ENCODE measurements around the gene RNU6-7. TPM values are rescaled to one million over a fixed set of nuclear protein-coding genes. Genes with fewer than 3 reads are reported as not detected.

Gene RNU6-7
- total RNA-seq, 5 donors from 2014 or later (not counting 1 experiment from before 2014, with no cell fraction given): not detected

GRCh38 chr14:32209471-32209870 is 7.6 kb downstream of the RNU6-7 start:
- peaks cover 0 to 2% of the 10 kb centered on the region in 2 experiments for H3K27me3 ChIP-seq (replicated peaks in 1 of 2; ENCODE audit: control insufficient read depth in 2 of 2, extremely low read depth in 1 of 2, insufficient read depth in 2 of 2, low read length in 1 of 2)
- ChIA-PET CTCF (interaction anchor here in 1 of 2 donors (1.1 kb wide), 1 partner anchor 283 kb away, joined by 3 read pairs; no protein-coding TSS in a partner anchor), POLR2A (no interaction called here)
- H3K4me1 ChIP-seq (ENCODE audit: control insufficient read depth in 1 of 2, extremely low read depth in 1 of 2, insufficient read depth in 2 of 2, low read length in 2 of 2): no peaks in the 10 kb centered on the region
- H3K9me3 ChIP-seq: no peaks in the 10 kb centered on the region
- H3K27me3 Mint-ChIP-seq: peaks cover 0 to 1% of the 10 kb centered on the region in 2 donors
- H3K9me3 Mint-ChIP-seq: no peaks in the 10 kb centered on the region
- no peak for ATAC-seq (replicated peaks in 1 of 4)
- H3K4me3 Mint-ChIP-seq: no peak overlapping the region
- no peak for DNase-seq
- H3K36me3 Mint-ChIP-seq: no peaks in the 10 kb centered on the region
- H3K36me3 ChIP-seq (ENCODE audit: control insufficient read depth in 2 of 2, extremely low read depth in 1 of 2, insufficient read depth in 1 of 2, low read length in 1 of 2): no peaks in the 10 kb centered on the region
- H3K27ac ChIP-seq (ENCODE audit: low read length): no peak overlapping the region
- H3K27ac Mint-ChIP-seq: no peak overlapping the region
- peaks cover 1 to 8% (median 4%) of the 10 kb centered on the region in 3 donors for H3K4me1 Mint-ChIP-seq
- H3K4me3 ChIP-seq (ENCODE audit: control insufficient read depth in 1 of 2, extremely low read depth in 1 of 2, low read length in 1 of 2): no peak overlapping the region

- Mint-ChIP-seq H3K4me3 (no peak overlapping the region), H3K9me3 (no peaks in the 10 kb centered on the region), H3K4me1 (peaks cover 0 to 5% (median 0%) of the 10 kb centered on the region in 3 donors), H3K27ac (no peak overlapping the region), H3K36me3 (no peaks in the 10 kb centered on the region), H3K27me3 (peaks cover 0 to 1% of the 10 kb centered on the region in 2 donors)
- H3K27me3 ChIP-seq (replicated peaks in 1 of 2; ENCODE audit: control insufficient read depth in 2 of 2, extremely low read depth in 1 of 2, insufficient read depth in 2 of 2, low read length in 1 of 2): peaks cover 0 to 2% of the 10 kb centered on the region in 2 experiments
- no peak overlapping the region for H3K27ac ChIP-seq (ENCODE audit: low read length)
- DNase-seq (no peak), ATAC-seq (replicated peaks in 1 of 4) (no peak)
- H3K36me3 ChIP-seq (ENCODE audit: control insufficient read depth in 2 of 2, extremely low read depth in 1 of 2, insufficient read depth in 1 of 2, low read length in 1 of 2): no peaks in the 10 kb centered on the region
- H3K4me3 ChIP-seq (ENCODE audit: control insufficient read depth in 1 of 2, extremely low read depth in 1 of 2, low read length in 1 of 2): no peak overlapping the region
- H3K4me1 ChIP-seq (ENCODE audit: control insufficient read depth in 1 of 2, extremely low read depth in 1 of 2, insufficient read depth in 2 of 2, low read length in 2 of 2): no peaks in the 10 kb centered on the region
- 89% methylated on average over 1 of the region's 3 CpGs for WGBS (ENCODE audit: insufficient coverage)
- ChIA-PET POLR2A (no interaction called here), CTCF (no interaction called here)
- H3K9me3 ChIP-seq: no peaks in the 10 kb centered on the region
These were observed 9.2 kb downstream of the RNU6-7 start for GRCh38 chr14:32211068-32211404.

GRCh38 chr14:32212833-32213232 is 11.0 kb downstream of the RNU6-7 start:
- Mint-ChIP-seq H3K36me3 (no peaks in the 10 kb centered on the region), H3K4me3 (no peak overlapping the region), H3K27me3 (peaks cover 0 to 1% of the 10 kb centered on the region in 2 donors), H3K9me3 (no peaks in the 10 kb centered on the region), H3K27ac (no peak overlapping the region), H3K4me1 (peaks cover 1 to 5% (median 3%) of the 10 kb centered on the region in 3 donors)
- DNase-seq (no peak), ATAC-seq (replicated peaks in 1 of 4) (no peak)
- no peaks in the 10 kb centered on the region for H3K9me3 ChIP-seq
- POLR2A ChIA-PET: no interaction called here
- no peak overlapping the region for H3K4me3 ChIP-seq (ENCODE audit: control insufficient read depth in 1 of 2, extremely low read depth in 1 of 2, low read length in 1 of 2)
- CTCF ChIA-PET: no interaction called here
- no peaks in the 10 kb centered on the region for H3K36me3 ChIP-seq (ENCODE audit: control insufficient read depth in 2 of 2, extremely low read depth in 1 of 2, insufficient read depth in 1 of 2, low read length in 1 of 2)
- peaks cover 0 to 2% of the 10 kb centered on the region in 2 experiments for H3K27me3 ChIP-seq (replicated peaks in 1 of 2; ENCODE audit: control insufficient read depth in 2 of 2, extremely low read depth in 1 of 2, insufficient read depth in 2 of 2, low read length in 1 of 2)
- H3K27ac ChIP-seq (ENCODE audit: low read length): no peak overlapping the region
- no peaks in the 10 kb centered on the region for H3K4me1 ChIP-seq (ENCODE audit: control insufficient read depth in 1 of 2, extremely low read depth in 1 of 2, insufficient read depth in 2 of 2, low read length in 2 of 2)

GRCh38 chr14:32217301-32217700 is 15.5 kb downstream of the RNU6-7 start:
- Histone ChIP-seq H3K27ac (ENCODE audit: low read length) (no peak overlapping the region), H3K9me3 (no peaks in the 10 kb centered on the region), H3K27me3 (replicated peaks in 1 of 2; ENCODE audit: control insufficient read depth in 2 of 2, extremely low read depth in 1 of 2, insufficient read depth in 2 of 2, low read length in 1 of 2) (peaks cover 0 to 4% of the 10 kb centered on the region in 2 experiments), H3K4me1 (ENCODE audit: control insufficient read depth in 1 of 2, extremely low read depth in 1 of 2, insufficient read depth in 2 of 2, low read length in 2 of 2) (no peaks in the 10 kb centered on the region), H3K4me3 (ENCODE audit: control insufficient read depth in 1 of 2, extremely low read depth in 1 of 2, low read length in 1 of 2) (no peak overlapping the region), H3K36me3 (ENCODE audit: control insufficient read depth in 2 of 2, extremely low read depth in 1 of 2, insufficient read depth in 1 of 2, low read length in 1 of 2) (no peaks in the 10 kb centered on the region)
- Mint-ChIP-seq H3K9me3 (no peaks in the 10 kb centered on the region), H3K4me3 (no peak overlapping the region), H3K27ac (no peak overlapping the region), H3K27me3 (peaks cover 4 to 9% of the 10 kb centered on the region in 2 donors), H3K36me3 (no peaks in the 10 kb centered on the region), H3K4me1 (peaks cover 1 to 9% (median 3%) of the 10 kb centered on the region in 3 donors)
- WGBS (ENCODE audit: insufficient coverage): 20% methylated on average over 1 of the region's 5 CpGs
- DNase-seq: no peak
- POLR2A ChIA-PET: no interaction called here
- CTCF ChIA-PET: no interaction called here
- ATAC-seq (replicated peaks in 1 of 4): peak in 1 of 4 experiments; percentile 47

- Histone ChIP-seq H3K27me3 (replicated peaks in 1 of 2; ENCODE audit: control insufficient read depth in 2 of 2, extremely low read depth in 1 of 2, insufficient read depth in 2 of 2, low read length in 1 of 2) (peaks cover 0 to under 1% of the 10 kb centered on the region in 2 experiments), H3K4me1 (ENCODE audit: control insufficient read depth in 1 of 2, extremely low read depth in 1 of 2, insufficient read depth in 2 of 2, low read length in 2 of 2) (no peaks in the 10 kb centered on the region), H3K36me3 (ENCODE audit: control insufficient read depth in 2 of 2, extremely low read depth in 1 of 2, insufficient read depth in 1 of 2, low read length in 1 of 2) (no peaks in the 10 kb centered on the region), H3K27ac (ENCODE audit: low read length) (no peak overlapping the region), H3K4me3 (ENCODE audit: control insufficient read depth in 1 of 2, extremely low read depth in 1 of 2, low read length in 1 of 2) (no peak overlapping the region), H3K9me3 (no peaks in the 10 kb centered on the region)
- no peak overlapping the region for H3K27ac Mint-ChIP-seq
- no peaks in the 10 kb centered on the region for H3K4me1 Mint-ChIP-seq
- ATAC-seq (replicated peaks in 1 of 4): peak in 3 of 4 experiments; percentile 44 to 68 (median 45)
- DNase-seq: peak in 6 of 35 experiments; percentile 7 to 34 (median 10)
- no peaks in the 10 kb centered on the region for H3K36me3 Mint-ChIP-seq
- H3K9me3 Mint-ChIP-seq: no peaks in the 10 kb centered on the region
- CTCF ChIA-PET: interaction anchor here in 1 of 2 donors (0.7 kb wide), 1 partner anchor 156 kb away, joined by 3 read pairs; no protein-coding TSS in a partner anchor
- no peak overlapping the region for H3K4me3 Mint-ChIP-seq
- H3K27me3 Mint-ChIP-seq: peaks cover 4 to 6% of the 10 kb centered on the region in 2 donors
- POLR2A ChIA-PET: no interaction called here
- WGBS (ENCODE audit: insufficient coverage): 89% methylated on average over 4 of the region's 6 CpGs
These were observed 23.0 kb downstream of the RNU6-7 start for GRCh38 chr14:32224737-32225377.

GRCh38 chr14:32225378-32225920 is 23.6 kb downstream of the RNU6-7 start:
- H3K9me3 Mint-ChIP-seq: no peaks in the 10 kb centered on the region
- Histone ChIP-seq H3K27ac (ENCODE audit: low read length) (no peak overlapping the region), H3K36me3 (ENCODE audit: control insufficient read depth in 2 of 2, extremely low read depth in 1 of 2, insufficient read depth in 1 of 2, low read length in 1 of 2) (no peaks in the 10 kb centered on the region), H3K4me1 (ENCODE audit: control insufficient read depth in 1 of 2, extremely low read depth in 1 of 2, insufficient read depth in 2 of 2, low read length in 2 of 2) (no peaks in the 10 kb centered on the region), H3K27me3 (replicated peaks in 1 of 2; ENCODE audit: control insufficient read depth in 2 of 2, extremely low read depth in 1 of 2, insufficient read depth in 2 of 2, low read length in 1 of 2) (no peaks in the 10 kb centered on the region), H3K4me3 (ENCODE audit: control insufficient read depth in 1 of 2, extremely low read depth in 1 of 2, low read length in 1 of 2) (no peak overlapping the region), H3K9me3 (no peaks in the 10 kb centered on the region)
- ChIA-PET CTCF (interaction anchor here in 1 of 2 donors (0.7 kb wide), 1 partner anchor 156 kb away, joined by 3 read pairs; no protein-coding TSS in a partner anchor), POLR2A (no interaction called here)
- DNase-seq (no peak), ATAC-seq (replicated peaks in 1 of 4) (no peak)
- H3K27ac Mint-ChIP-seq: no peak overlapping the region
- no peaks in the 10 kb centered on the region for H3K36me3 Mint-ChIP-seq
- H3K4me3 Mint-ChIP-seq: no peak overlapping the region
- no CpG with 5 or more reads among the region's 1 CpG for WGBS (ENCODE audit: insufficient coverage)
- H3K4me1 Mint-ChIP-seq: no peaks in the 10 kb centered on the region
- H3K27me3 Mint-ChIP-seq: peaks cover 4 to 6% of the 10 kb centered on the region in 2 donors
